ENCODE results near the gene REXO5.

Gene REXO5

GRCh38 chr16:20812510-20812909 is 6.2 kb downstream of the REXO5 start:
- no peak for TF ChIP-seq CTCF (conservative IDR thresholded peaks at IDR 0.05; ENCODE audit: low read depth, low read length)
- H3K4me3 ChIP-seq (ENCODE audit: low read depth, low read length) = no peak overlapping the region
- DNase-seq (ENCODE audit: low read depth) = no peak

GRCh38 chr16:20814784-20815183 is 8.5 kb downstream of the REXO5 start:
- no peak for DNase-seq (ENCODE audit: low read depth)
- TF ChIP-seq CTCF (conservative IDR thresholded peaks at IDR 0.05; ENCODE audit: low read depth, low read length) = no peak
- H3K4me3 ChIP-seq (ENCODE audit: low read depth, low read length) = no peak overlapping the region

- H3K4me3 ChIP-seq (ENCODE audit: low read depth, low read length) = no peak overlapping the region
- DNase-seq (ENCODE audit: low read depth) = no peak
- no peak for TF ChIP-seq CTCF (conservative IDR thresholded peaks at IDR 0.05; ENCODE audit: low read depth, low read length)
These were observed 12.7 kb downstream of the REXO5 start for GRCh38 chr16:20818929-20819585.

GRCh38 chr16:20821682-20822081 is 15.4 kb downstream of the REXO5 start:
- no peak overlapping the region for H3K4me3 ChIP-seq (ENCODE audit: low read depth, low read length)
- no peak for DNase-seq (ENCODE audit: low read depth)
- no peak for TF ChIP-seq CTCF (conservative IDR thresholded peaks at IDR 0.05; ENCODE audit: low read depth, low read length)

GRCh38 chr16:20822521-20823325 is 16.4 kb downstream of the REXO5 start:
- no peak for TF ChIP-seq CTCF (conservative IDR thresholded peaks at IDR 0.05; ENCODE audit: low read depth, low read length)
- H3K4me3 ChIP-seq (ENCODE audit: low read depth, low read length) = no peak overlapping the region
- no peak for DNase-seq (ENCODE audit: low read depth)

- no peak for TF ChIP-seq CTCF (conservative IDR thresholded peaks at IDR 0.05; ENCODE audit: low read depth, low read length)
- peak; percentile 31 for DNase-seq (ENCODE audit: low read depth)
- H3K4me3 ChIP-seq (ENCODE audit: low read depth, low read length) = no peak overlapping the region
These were observed 19.8 kb downstream of the REXO5 start for GRCh38 chr16:20826039-20826566.
